ENCODE measurements around the gene ATE1. TPM values are rescaled to one million over a fixed set of nuclear protein-coding genes. Genes with fewer than 3 reads are reported as not detected.

Gene ATE1
- total RNA-seq, 1 donor from 2014 or later = 21.9 TPM

GRCh38 chr10:121834757-121835156, 93.1 kb downstream of the ATE1 start:
- DNase-seq (ENCODE audit: extremely low spot score in 2 of 2) = no peak
- TF ChIP-seq POLR2A (IDR thresholded peaks at IDR 0.05) = no peak
- TF ChIP-seq POLR2AphosphoS5 (IDR thresholded peaks at IDR 0.05; ENCODE audit: insufficient read depth in 1 of 2, low read depth in 1 of 2) = no peak
- TF ChIP-seq, protein P1, sequence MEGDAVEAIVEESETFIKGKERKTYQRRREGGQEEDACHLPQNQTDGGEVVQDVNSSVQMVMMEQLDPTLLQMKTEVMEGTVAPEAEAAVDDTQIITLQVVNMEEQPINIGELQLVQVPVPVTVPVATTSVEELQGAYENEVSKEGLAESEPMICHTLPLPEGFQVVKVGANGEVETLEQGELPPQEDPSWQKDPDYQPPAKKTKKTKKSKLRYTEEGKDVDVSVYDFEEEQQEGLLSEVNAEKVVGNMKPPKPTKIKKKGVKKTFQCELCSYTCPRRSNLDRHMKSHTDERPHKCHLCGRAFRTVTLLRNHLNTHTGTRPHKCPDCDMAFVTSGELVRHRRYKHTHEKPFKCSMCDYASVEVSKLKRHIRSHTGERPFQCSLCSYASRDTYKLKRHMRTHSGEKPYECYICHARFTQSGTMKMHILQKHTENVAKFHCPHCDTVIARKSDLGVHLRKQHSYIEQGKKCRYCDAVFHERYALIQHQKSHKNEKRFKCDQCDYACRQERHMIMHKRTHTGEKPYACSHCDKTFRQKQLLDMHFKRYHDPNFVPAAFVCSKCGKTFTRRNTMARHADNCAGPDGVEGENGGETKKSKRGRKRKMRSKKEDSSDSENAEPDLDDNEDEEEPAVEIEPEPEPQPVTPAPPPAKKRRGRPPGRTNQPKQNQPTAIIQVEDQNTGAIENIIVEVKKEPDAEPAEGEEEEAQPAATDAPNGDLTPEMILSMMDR (IDR thresholded peaks at IDR 0.05) = no peak
- Histone ChIP-seq H3K9me3 (no peaks in the 10 kb centered on the region), H3K4me1 (no peaks in the 10 kb centered on the region), H3K4me3 (no peak overlapping the region), H3K27me3 (no peaks in the 10 kb centered on the region), H3K27ac (no peak overlapping the region), H3K36me3 (peaks cover 0 to 12% of the 10 kb centered on the region in 2 donors)
- intact Hi-C loops (cut with DNase I) = no loop called here

DNA sequence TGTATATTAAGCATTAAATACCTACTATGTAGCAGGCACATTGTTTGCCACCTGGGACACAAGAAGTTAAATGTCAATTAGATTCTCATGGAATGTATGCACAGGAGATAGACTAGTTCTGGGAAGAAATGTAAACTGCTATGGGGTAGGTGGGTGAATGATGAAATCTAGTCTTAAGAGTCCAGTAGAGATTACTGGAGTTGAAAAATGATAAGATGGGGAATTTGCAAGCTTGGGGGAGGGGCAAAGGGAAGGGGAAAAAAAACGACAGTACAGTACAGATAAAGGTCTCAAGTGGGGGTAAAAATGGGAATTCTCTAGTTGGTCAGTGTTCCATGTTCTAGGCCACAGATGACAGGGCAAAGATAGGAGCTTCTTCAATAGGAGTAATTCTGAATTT, 94.4 kb downstream of the ATE1 start:
- no peak for DNase-seq (ENCODE audit: extremely low spot score in 2 of 2)
- TF ChIP-seq POLR2AphosphoS5 (IDR thresholded peaks at IDR 0.05; ENCODE audit: insufficient read depth in 1 of 2, low read depth in 1 of 2) (no peak), POLR2A (IDR thresholded peaks at IDR 0.05) (no peak)
- TF ChIP-seq, protein P1 (IDR thresholded peaks at IDR 0.05) = no peak
- H3K4me1 ChIP-seq = no peaks in the 10 kb centered on the region
- no peaks in the 10 kb centered on the region for H3K9me3 ChIP-seq
- H3K27me3 ChIP-seq = no peaks in the 10 kb centered on the region
- H3K27ac ChIP-seq = no peak overlapping the region
- intact Hi-C loops (cut with DNase I) = no loop called here
- H3K4me3 ChIP-seq = no peak overlapping the region
- H3K36me3 ChIP-seq = peaks cover 0 to 12% of the 10 kb centered on the region in 2 donors

- Histone ChIP-seq H3K27ac (no peak overlapping the region), H3K9me3 (no peaks in the 10 kb centered on the region), H3K4me1 (no peaks in the 10 kb centered on the region), H3K36me3 (peaks cover 0 to 12% of the 10 kb centered on the region in 2 donors), H3K4me3 (no peak overlapping the region), H3K27me3 (no peaks in the 10 kb centered on the region)
- no peak for DNase-seq (ENCODE audit: extremely low spot score in 2 of 2)
- TF ChIP-seq POLR2A (IDR thresholded peaks at IDR 0.05) = no peak
- TF ChIP-seq POLR2AphosphoS5 (IDR thresholded peaks at IDR 0.05; ENCODE audit: insufficient read depth in 1 of 2, low read depth in 1 of 2) = no peak
- TF ChIP-seq, protein P1 (IDR thresholded peaks at IDR 0.05) = no peak
- intact Hi-C loops (cut with DNase I) = no loop called here
Measured at GRCh38 chr10:121832647-121833046, 95.2 kb downstream of the ATE1 start.

- no peak for DNase-seq (ENCODE audit: extremely low spot score in 2 of 2)
- no peak overlapping the region for H3K4me3 ChIP-seq
- H3K36me3 ChIP-seq = peaks cover 0 to 12% of the 10 kb centered on the region in 2 donors
- no peaks in the 10 kb centered on the region for H3K9me3 ChIP-seq
- no peaks in the 10 kb centered on the region for H3K4me1 ChIP-seq
- H3K27me3 ChIP-seq = no peaks in the 10 kb centered on the region
- intact Hi-C loops (cut with DNase I) = no loop called here
- no peak overlapping the region for H3K27ac ChIP-seq
- no peak for TF ChIP-seq POLR2AphosphoS5 (IDR thresholded peaks at IDR 0.05; ENCODE audit: insufficient read depth in 1 of 2, low read depth in 1 of 2)
Measured at GRCh38 chr10:121831777-121832176, 96.1 kb downstream of the ATE1 start.

DNA sequence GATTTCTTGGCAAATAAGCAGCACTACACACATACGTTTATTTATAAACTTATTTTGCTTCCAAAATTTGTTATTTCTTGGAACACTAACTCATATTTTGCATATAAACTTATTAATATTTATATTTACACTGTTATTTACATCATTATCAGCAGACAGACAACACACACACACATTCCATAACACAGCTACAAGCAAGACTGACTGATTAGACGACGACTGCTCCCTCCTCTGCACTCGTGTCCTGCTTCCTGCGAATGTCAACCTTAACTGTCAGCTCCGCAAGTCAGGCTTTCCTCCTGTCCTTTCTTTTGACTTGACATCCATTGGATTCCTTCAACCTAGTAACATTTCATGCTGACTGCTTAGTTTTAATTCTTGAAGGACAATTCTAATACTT, 96.6 kb downstream of the ATE1 start:
- Histone ChIP-seq H3K4me1 (no peaks in the 10 kb centered on the region), H3K9me3 (no peaks in the 10 kb centered on the region)

More for the DNA sequence above, 96.6 kb downstream of the ATE1 start:
- peaks cover 0 to 12% of the 10 kb centered on the region in 2 donors for H3K36me3 ChIP-seq
- intact Hi-C loops (cut with DNase I) = no loop called here
- H3K27ac ChIP-seq = no peak overlapping the region
- H3K27me3 ChIP-seq = no peaks in the 10 kb centered on the region
- TF ChIP-seq, protein P1 (IDR thresholded peaks at IDR 0.05) = no peak
- TF ChIP-seq POLR2AphosphoS5 (IDR thresholded peaks at IDR 0.05; ENCODE audit: insufficient read depth in 1 of 2, low read depth in 1 of 2) (no peak), POLR2A (IDR thresholded peaks at IDR 0.05) (no peak)
- H3K4me3 ChIP-seq = no peak overlapping the region
- no peak for DNase-seq (ENCODE audit: extremely low spot score in 2 of 2)

Measured in vagina (tissue), 2 donors.